IPS-18a (cell line): Measurements from ENCODE around the gene HSD11B1.

Experiments
- H3K27ac ChIP-seq: one replicate; pipeline ENCODE4 v1.5.1; 2013; ENCODE audit warnings: low read length
- H3K27me3 ChIP-seq: one replicate; pipeline ENCODE4 v1.6.1; 2013; ENCODE audit warnings: mild to moderate bottlenecking, low read length; ENCODE audit not compliant: control insufficient read depth, insufficient read depth
- H3K36me3 ChIP-seq: one replicate; pipeline ENCODE4 v1.6.1; 2013; ENCODE audit warnings: low read depth, low read length; ENCODE audit not compliant: control insufficient read depth
- H3K4me1 ChIP-seq: one replicate; pipeline ENCODE4 v1.6.1; 2013; ENCODE audit warnings: low read depth, low read length; ENCODE audit not compliant: control insufficient read depth
- H3K4me3 ChIP-seq: one replicate; pipeline ENCODE4 v1.5.1; 2013; ENCODE audit warnings: low read length
- H3K9ac ChIP-seq: one replicate; pipeline ENCODE4 v1.6.1; 2013; ENCODE audit warnings: mild to moderate bottlenecking, low read length, moderate library complexity
- H3K9me3 ChIP-seq: one replicate; pipeline ENCODE4 v1.6.1; 2013; ENCODE audit warnings: low read depth, low read length; ENCODE audit not compliant: control insufficient read depth

Gene HSD11B1

GRCh38 chr1:209749205-209749604 lies 44.6 kb downstream of the HSD11B1 start:
- Histone ChIP-seq H3K27ac (no peak overlapping the region), H3K4me3 (no peak overlapping the region), H3K9ac (no peak overlapping the region), H3K27me3 (peaks cover 18% of the 10 kb centered on the region), H3K36me3 (no peaks in the 10 kb centered on the region), H3K4me1 (peaks cover 10% of the 10 kb centered on the region), H3K9me3 (no peaks in the 10 kb centered on the region)

GRCh38 chr1:209749670-209750323 lies 45.2 kb downstream of the HSD11B1 start:
- no peak overlapping the region for H3K9ac ChIP-seq
- peaks cover 18% of the 10 kb centered on the region for H3K27me3 ChIP-seq
- no peaks in the 10 kb centered on the region for H3K9me3 ChIP-seq
- peaks cover 10% of the 10 kb centered on the region for H3K4me1 ChIP-seq
- no peaks in the 10 kb centered on the region for H3K36me3 ChIP-seq
- H3K4me3 ChIP-seq: no peak overlapping the region
- H3K27ac ChIP-seq: no peak overlapping the region

GRCh38 chr1:209751627-209752231 lies 47.1 kb downstream of the HSD11B1 start:
- H3K9ac ChIP-seq: no peak overlapping the region
- no peaks in the 10 kb centered on the region for H3K9me3 ChIP-seq
- H3K36me3 ChIP-seq: no peaks in the 10 kb centered on the region
- H3K4me3 ChIP-seq: no peak overlapping the region
- peaks cover 17% of the 10 kb centered on the region for H3K27me3 ChIP-seq
- peaks cover 10% of the 10 kb centered on the region for H3K4me1 ChIP-seq
- no peak overlapping the region for H3K27ac ChIP-seq

GRCh38 chr1:209752890-209753289 lies 48.2 kb downstream of the HSD11B1 start:
- Histone ChIP-seq H3K9ac (no peak overlapping the region), H3K27ac (no peak overlapping the region), H3K9me3 (no peaks in the 10 kb centered on the region), H3K36me3 (no peaks in the 10 kb centered on the region), H3K4me1 (peaks cover 10% of the 10 kb centered on the region), H3K4me3 (no peak overlapping the region), H3K27me3 (peaks cover 12% of the 10 kb centered on the region)

GRCh38 chr1:209755256-209755655 lies 50.6 kb downstream of the HSD11B1 start:
- Histone ChIP-seq H3K27me3 (peaks cover 3% of the 10 kb centered on the region), H3K4me1 (no peaks in the 10 kb centered on the region), H3K36me3 (no peaks in the 10 kb centered on the region), H3K9me3 (no peaks in the 10 kb centered on the region), H3K9ac (no peak overlapping the region), H3K27ac (no peak overlapping the region), H3K4me3 (no peak overlapping the region)

- Histone ChIP-seq H3K27me3 (peaks cover 3% of the 10 kb centered on the region), H3K27ac (no peak within 1 kb of the TSS), H3K36me3 (no peaks in the 10 kb centered on the region), H3K9ac (no peak within 1 kb of the TSS), H3K9me3 (no peaks in the 10 kb centered on the region), H3K4me1 (no peaks in the 10 kb centered on the region), H3K4me3 (no peak within 1 kb of the TSS)
Observed at GRCh38 chr1:209755926-209756614, 51.4 kb downstream of the HSD11B1 start, which contains the start of gene TRAF3IP3. Gene TRAF3IP3 (plus strand): TSS chr1:209756053. CDS start chr1:209760040, 3,987 bp downstream.

- no peaks in the 10 kb centered on the region for H3K4me1 ChIP-seq
- peaks cover 3% of the 10 kb centered on the region for H3K27me3 ChIP-seq
- H3K36me3 ChIP-seq: no peaks in the 10 kb centered on the region
- no peak overlapping the region for H3K27ac ChIP-seq
- no peak overlapping the region for H3K9ac ChIP-seq
- H3K4me3 ChIP-seq: no peak overlapping the region
- no peaks in the 10 kb centered on the region for H3K9me3 ChIP-seq
Observed at GRCh38 chr1:209756615-209757445, 52.2 kb downstream of the HSD11B1 start.

- no peaks in the 10 kb centered on the region for H3K9me3 ChIP-seq
- no peak overlapping the region for H3K4me3 ChIP-seq
- no peaks in the 10 kb centered on the region for H3K4me1 ChIP-seq
- H3K36me3 ChIP-seq: no peaks in the 10 kb centered on the region
- no peak overlapping the region for H3K27ac ChIP-seq
- no peaks in the 10 kb centered on the region for H3K27me3 ChIP-seq
- H3K9ac ChIP-seq: no peak overlapping the region
Observed at GRCh38 chr1:209758400-209758799, 53.8 kb downstream of the HSD11B1 start.

GRCh38 chr1:209759829-209760359 lies 55.2 kb downstream of the HSD11B1 start:
- Histone ChIP-seq H3K27ac (no peak overlapping the region), H3K4me1 (no peaks in the 10 kb centered on the region), H3K36me3 (no peaks in the 10 kb centered on the region), H3K4me3 (no peak overlapping the region), H3K27me3 (no peaks in the 10 kb centered on the region), H3K9ac (no peak overlapping the region), H3K9me3 (no peaks in the 10 kb centered on the region)

- Histone ChIP-seq H3K9me3 (no peaks in the 10 kb centered on the region), H3K9ac (no peak overlapping the region), H3K27ac (no peak overlapping the region), H3K36me3 (no peaks in the 10 kb centered on the region), H3K4me3 (no peak overlapping the region), H3K4me1 (no peaks in the 10 kb centered on the region), H3K27me3 (no peaks in the 10 kb centered on the region)
Observed at GRCh38 chr1:209761011-209761635, 56.5 kb downstream of the HSD11B1 start.

- Histone ChIP-seq H3K4me3 (no peak overlapping the region), H3K4me1 (no peaks in the 10 kb centered on the region), H3K36me3 (no peaks in the 10 kb centered on the region), H3K9ac (no peak overlapping the region), H3K27me3 (no peaks in the 10 kb centered on the region), H3K27ac (no peak overlapping the region), H3K9me3 (no peaks in the 10 kb centered on the region)
Observed at GRCh38 chr1:209766051-209766450, 61.4 kb downstream of the HSD11B1 start.
